Inflammatory macrophage treated with lipopolysaccharide for 1 hour (primary cell): ENCODE results near the gene NUCB1.
"Not testable (repeated sequence)": the region's sequence is repeated elsewhere in the genome, so short reads cannot be mapped to it uniquely, and the experiment has no call there.

Source experiments
- DNase-seq, 2 donors: peaks; one replicate each; pipeline ENCODE4 v3.0.0-alpha.2; 2020 to 2022

The NUCB1 gene

DNA sequence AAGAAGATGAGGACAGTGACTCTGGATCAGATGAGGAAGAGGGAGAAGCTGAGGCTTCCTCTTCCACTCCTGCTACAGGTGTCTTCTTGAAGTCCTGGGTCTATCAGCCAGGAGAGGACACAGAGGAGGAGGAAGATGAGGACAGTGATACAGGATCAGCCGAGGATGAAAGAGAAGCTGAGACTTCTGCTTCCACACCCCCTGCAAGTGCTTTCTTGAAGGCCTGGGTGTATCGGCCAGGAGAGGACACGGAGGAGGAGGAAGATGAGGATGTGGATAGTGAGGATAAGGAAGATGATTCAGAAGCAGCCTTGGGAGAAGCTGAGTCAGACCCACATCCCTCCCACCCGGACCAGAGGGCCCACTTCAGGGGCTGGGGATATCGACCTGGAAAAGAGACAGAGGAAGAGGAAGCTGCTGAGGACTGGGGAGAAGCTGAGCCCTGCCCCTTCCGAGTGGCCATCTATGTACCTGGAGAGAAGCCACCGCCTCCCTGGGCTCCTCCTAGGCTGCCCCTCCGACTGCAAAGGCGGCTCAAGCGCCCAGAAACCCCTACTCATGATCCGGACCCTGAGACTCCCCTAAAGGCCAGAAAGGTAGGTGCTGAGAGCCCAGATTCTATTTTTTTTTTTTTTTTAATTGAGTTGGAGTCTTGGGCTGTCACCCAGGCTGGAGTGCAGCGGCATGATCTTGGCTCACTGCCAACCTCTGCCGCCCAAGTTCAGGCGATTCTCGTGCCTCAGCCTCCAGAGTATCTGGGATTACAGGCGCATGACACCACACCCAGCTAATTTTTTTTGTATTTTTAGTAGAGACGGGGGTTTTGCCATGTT lies 25.6 kb upstream of the NUCB1 start:
- peak; percentile 61 to 74 for DNase-seq

- DNase-seq: peak in 1 of 2 donors; percentile 21
These were observed 23.8 kb upstream of the NUCB1 start for GRCh38 chr19:48876043-48876981.

GRCh38 chr19:48877855-48878195 lies 22.3 kb upstream of the NUCB1 start:
- peak in 1 of 2 donors; percentile 45 for DNase-seq

GRCh38 chr19:48878196-48879024 lies 21.7 kb upstream of the NUCB1 start:
- peak; percentile 86 for DNase-seq

DNA sequence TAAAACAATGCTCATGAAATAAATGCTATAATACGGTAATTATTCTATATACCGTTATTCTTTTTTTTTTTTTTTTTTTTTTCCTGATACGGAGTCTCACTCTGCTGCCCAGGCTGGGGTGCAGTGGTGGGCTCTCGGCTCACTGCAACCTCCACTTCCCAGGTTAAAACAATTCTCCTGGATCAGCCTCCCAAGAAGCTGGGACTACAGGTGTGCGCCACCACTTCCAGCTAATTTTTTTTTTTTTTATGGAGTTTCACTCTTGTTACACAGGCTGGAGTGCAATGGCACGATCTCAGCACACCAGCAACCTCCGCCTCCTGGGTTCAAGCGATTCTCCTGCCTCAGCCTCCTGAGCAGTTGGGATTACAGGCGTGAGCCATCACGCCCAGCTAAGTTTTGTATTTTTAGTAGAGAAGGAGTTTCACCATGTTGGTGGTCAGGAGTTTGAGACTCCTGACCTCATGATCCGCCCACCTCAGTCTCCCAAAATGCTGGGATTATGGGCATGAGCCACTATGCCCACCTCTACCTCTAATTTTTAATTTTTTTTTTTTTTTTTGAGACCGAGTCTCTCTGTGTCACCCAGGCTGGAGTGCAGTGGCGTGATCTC lies 21.0 kb upstream of the NUCB1 start:
- DNase-seq: no peak

DNA sequence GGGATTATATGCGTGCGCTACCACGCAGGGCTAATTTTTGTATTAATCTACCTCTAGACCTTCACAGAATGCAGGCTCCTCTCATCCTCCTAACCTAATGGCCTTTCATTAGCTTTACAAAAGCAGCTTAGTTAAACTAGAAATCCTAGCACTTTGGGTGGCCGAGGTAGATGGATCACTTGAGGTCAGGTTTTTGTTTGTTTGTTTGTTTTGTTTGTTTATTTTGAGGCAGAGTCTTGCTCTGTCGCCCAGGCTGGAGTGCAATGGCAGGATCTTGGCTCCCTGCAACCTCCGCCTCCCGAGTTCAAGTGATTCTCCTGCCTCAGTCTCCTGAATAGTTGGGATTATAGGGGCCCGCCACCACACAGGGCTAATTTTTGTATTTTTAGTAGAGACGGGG lies 20.4 kb upstream of the NUCB1 start:
- DNase-seq: not testable (repeated sequence)

DNA sequence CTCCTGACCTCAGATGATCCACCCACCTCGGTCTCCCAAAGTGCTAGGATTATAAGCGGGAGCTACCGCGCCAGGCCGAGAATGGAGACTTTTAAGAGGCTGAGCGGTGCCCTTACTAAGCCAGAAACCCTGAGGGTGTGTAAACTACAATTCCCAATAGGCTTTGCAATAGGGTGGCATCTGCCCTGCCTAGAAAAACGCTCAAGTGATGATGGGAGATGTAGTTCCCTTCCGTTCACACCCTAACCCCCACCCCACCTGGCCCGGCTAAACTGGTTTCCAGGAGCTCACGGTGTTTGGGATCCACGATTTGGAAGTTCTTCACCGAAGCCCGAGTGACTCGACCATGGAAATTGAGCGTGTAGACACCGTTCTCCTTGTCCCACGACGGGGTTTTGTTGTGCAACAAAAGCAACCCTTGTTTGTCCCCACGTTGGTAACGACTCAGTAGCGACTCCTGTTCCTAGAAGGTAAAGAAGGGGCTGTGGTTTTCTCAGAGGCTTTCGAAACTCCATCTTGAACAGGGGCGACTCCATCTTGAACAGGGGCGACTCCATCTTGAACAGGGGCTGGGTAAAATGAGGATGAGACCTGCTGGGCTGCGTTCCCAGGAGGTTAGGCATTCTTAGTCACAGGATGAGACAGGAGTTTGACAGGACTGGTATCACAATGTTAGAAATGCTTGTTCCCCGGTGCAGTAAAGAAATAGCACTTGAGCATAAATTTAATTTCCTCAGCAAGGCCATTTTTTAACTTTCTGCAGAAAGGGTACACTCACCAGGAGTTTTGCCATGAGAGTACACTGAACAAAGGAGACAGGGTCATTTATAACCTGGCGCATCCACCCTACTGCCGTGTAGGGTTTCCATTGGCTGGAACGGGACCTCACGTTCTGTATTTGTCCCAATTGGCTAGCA lies 18.1 kb upstream of the NUCB1 start:
- peak in 1 of 2 donors; percentile 49 for DNase-seq

GRCh38 chr19:48883726-48884125 lies 16.4 kb upstream of the NUCB1 start:
- DNase-seq: peak in 1 of 2 donors; percentile 23

GRCh38 chr19:48887861-48888612 lies 12.1 kb upstream of the NUCB1 start:
- no peak for DNase-seq

- DNase-seq: not testable (repeated sequence)
These were observed 10.6 kb upstream of the NUCB1 start for GRCh38 chr19:48889496-48889895.

GRCh38 chr19:48890551-48890950 lies 9.6 kb upstream of the NUCB1 start:
- DNase-seq: no peak

- no peak for DNase-seq
These were observed 4.9 kb upstream of the NUCB1 start for GRCh38 chr19:48895226-48895625.

GRCh38 chr19:48896191-48896720 lies 3.9 kb upstream of the NUCB1 start:
- no peak for DNase-seq

- DNase-seq: no peak
These were observed 2.9 kb upstream of the NUCB1 start for GRCh38 chr19:48897181-48897580.

GRCh38 chr19:48899386-48899749 lies 744 bp upstream of the NUCB1 start:
- not testable (repeated sequence) for DNase-seq

- DNase-seq: peak; percentile 56 to 59
These were observed 630 bp downstream of the NUCB1 start for GRCh38 chr19:48900477-48901406.

GRCh38 chr19:48902291-48902690 lies 2.2 kb downstream of the NUCB1 start:
- DNase-seq: not testable (repeated sequence)

GRCh38 chr19:48903788-48904187 lies 3.7 kb downstream of the NUCB1 start:
- not testable (repeated sequence) for DNase-seq

GRCh38 chr19:48905664-48906063 lies 5.6 kb downstream of the NUCB1 start:
- DNase-seq: no peak
